22Rv1 (cell line): ENCODE measurements around the gene GSG1L.

ENCODE experiments used
- CTCF ChIP-seq: fragments of 450-650 bp; IDR thresholded peaks from 2 replicates; pipeline ENCODE4 v1.5.1; 2017; ENCODE audit warnings: mild to moderate bottlenecking
- ZFX ChIP-seq: fragments of 450-650 bp; IDR thresholded peaks from 2 replicates; pipeline ENCODE4 v1.6.1; 2017; ENCODE audit warnings: antibody characterized with exemption, borderline replicate concordance

- no peak for TF ChIP-seq CTCF
- TF ChIP-seq ZFX = no peak
Measured at GRCh38 chr16:27945233-27945973, 118.1 kb downstream of the GSG1L start.
